GM19328 (cell line): ENCODE data around the gene SIDT2.

ENCODE experiments used
- ATAC-seq: cut with Tn5 transposase; IDR thresholded peaks from one replicate; pipeline ENCODE4 v1.9.1; 2021; ENCODE audit warnings: mild to moderate bottlenecking, moderate library complexity; ENCODE audit not compliant: unreplicated experiment

Gene SIDT2

DNA sequence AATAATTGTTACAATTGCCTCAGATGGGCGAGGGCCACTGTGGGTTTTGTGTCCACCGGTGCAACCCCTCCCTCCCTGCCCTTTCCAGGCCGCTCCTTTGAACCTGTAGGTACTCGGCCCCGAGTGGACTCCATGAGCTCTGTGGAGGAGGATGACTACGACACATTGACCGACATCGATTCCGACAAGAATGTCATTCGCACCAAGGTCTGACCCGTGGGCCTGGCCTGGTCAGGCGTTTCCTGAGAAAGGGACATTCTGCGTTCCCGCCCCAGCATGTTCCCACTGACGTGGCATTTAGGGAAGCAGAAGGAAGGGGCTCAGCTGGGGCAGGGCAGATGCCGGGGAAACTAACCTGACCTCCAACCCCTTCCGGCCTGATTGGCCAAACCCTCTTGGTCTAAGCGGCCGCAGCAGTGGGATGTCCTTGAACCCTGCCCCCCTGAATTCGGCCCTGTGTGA, 10.1 kb downstream of the SIDT2 start:
- ATAC-seq: no peak

DNA sequence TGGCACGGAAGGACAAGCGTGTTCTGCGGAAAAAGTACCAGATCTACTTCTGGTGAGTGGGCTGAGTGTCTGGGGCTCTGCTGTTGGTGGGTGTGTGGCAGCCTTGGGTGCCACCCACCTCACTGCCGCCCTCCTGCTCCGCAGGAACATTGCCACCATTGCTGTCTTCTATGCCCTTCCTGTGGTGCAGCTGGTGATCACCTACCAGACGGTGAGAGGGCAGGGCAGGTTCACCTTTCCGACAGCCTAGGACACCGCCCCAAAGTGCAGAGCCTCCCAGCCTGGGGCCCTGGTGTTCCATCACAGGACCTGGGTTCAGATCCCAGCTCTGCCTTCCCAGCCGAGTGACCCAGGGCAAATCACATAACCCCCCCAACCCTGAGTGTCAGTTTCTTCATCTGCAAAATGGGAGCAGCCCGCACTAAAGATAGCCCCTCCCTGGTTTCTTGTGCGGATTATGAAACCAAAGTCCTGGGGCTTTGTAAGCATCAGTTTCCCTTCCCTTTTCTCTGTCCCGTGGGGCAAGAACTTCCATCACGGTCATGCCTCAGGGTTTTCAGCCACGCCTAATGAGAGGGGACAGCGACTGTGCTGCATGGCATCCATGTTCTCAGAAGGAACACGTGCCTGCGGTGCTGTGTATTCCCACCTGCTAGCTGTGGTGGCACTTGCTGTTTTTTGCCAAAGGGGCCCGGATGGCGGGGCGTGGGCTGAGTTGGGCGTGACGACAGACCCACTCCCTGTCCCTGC, 10.8 kb downstream of the SIDT2 start:
- no peak for ATAC-seq

- ATAC-seq: no peak
Observed at GRCh38 chr11:117189941-117190544, 11.5 kb downstream of the SIDT2 start.

DNA sequence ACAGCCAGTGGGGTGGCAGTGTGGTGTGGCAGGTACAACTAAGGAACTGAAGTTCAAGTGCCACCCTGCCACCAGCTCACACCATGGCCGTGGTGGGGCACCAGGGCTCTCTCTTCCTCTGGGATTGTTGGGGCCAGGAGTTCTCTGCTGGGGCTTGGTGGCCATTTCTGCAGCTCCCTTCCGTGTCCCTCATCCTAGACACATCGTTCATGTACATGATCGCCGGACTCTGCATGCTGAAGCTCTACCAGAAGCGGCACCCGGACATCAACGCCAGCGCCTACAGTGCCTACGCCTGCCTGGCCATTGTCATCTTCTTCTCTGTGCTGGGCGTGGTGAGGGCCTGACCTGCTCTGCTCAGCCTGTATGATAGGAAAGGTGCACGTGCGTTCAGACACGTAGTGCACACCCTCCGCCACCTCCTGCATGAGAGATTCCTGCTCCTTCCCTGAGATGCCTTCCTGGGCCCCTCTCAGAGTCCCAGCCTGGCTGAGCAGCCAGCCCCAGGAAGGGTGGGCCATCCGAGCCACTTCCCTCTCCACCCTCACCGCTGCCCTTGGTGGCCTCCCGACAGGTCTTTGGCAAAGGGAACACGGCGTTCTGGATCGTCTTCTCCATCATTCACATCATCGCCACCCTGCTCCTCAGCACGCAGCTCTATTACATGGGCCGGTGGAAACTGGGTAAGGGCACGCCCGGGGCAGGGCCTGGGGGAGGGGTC, 13.3 kb downstream of the SIDT2 start:
- ATAC-seq: no peak

DNA sequence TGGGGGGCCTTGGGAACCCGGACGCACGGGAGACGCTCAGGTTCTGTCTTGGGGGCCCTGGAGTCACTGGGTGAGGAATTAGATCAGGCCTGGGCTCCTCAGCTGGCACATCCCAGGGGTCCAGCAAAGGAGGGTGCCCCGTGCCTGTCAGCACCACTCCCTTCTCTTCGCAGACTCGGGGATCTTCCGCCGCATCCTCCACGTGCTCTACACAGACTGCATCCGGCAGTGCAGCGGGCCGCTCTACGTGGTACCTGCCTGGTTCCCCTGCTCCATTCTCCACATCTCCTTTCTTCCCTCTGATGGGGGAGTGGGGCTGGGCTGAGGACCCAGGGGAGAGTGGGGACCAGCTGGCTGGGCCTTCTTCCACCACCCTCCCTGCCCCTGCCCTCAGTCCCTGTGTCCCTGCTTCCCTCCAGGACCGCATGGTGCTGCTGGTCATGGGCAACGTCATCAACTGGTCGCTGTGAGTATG, 13.9 kb downstream of the SIDT2 start:
- no peak for ATAC-seq

- ATAC-seq: no peak
Observed at GRCh38 chr11:117193130-117194020, 14.8 kb downstream of the SIDT2 start.

DNA sequence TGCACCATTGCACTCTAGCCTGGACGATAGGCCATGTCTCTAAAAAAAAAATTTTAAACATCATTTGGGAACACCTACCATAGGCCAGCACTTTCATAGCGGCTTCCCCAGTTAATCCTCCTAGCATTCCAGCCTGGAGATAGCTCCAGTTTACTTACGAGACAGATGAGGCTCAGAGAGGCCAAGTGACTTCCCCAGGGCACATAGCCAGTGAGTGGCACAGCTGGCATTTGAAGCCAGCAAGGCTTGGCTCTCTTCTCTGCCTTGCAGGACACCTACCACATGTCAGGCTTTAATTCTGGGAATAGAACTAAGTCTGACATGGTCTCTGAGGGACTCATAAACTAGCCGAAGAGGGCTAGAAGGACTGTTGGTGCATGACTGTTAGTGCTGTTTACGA, 15.7 kb downstream of the SIDT2 start:
- ATAC-seq: no peak

GRCh38 chr11:117195258-117195657, 16.7 kb downstream of the SIDT2 start:
- no peak for ATAC-seq

GRCh38 chr11:117195761-117196160, 17.2 kb downstream of the SIDT2 start:
- no peak for ATAC-seq

GRCh38 chr11:117197006-117197405, 18.5 kb downstream of the SIDT2 start:
- no peak for ATAC-seq

- ATAC-seq: no peak
Observed at GRCh38 chr11:117197516-117198456, 19.2 kb downstream of the SIDT2 start.

- ATAC-seq: no peak
Observed at GRCh38 chr11:117198613-117199012, 20.1 kb downstream of the SIDT2 start.

- no peak for ATAC-seq
Observed at GRCh38 chr11:117199053-117199915, 20.7 kb downstream of the SIDT2 start, which contains the start of gene TAGLN. Gene TAGLN (plus strand): TSS chr11:117199370. CDS start chr11:117203014, 3,644 bp downstream.

GRCh38 chr11:117199916-117200812, 21.6 kb downstream of the SIDT2 start:
- no peak for ATAC-seq

GRCh38 chr11:117200813-117201657, 22.5 kb downstream of the SIDT2 start:
- no peak for ATAC-seq

DNA sequence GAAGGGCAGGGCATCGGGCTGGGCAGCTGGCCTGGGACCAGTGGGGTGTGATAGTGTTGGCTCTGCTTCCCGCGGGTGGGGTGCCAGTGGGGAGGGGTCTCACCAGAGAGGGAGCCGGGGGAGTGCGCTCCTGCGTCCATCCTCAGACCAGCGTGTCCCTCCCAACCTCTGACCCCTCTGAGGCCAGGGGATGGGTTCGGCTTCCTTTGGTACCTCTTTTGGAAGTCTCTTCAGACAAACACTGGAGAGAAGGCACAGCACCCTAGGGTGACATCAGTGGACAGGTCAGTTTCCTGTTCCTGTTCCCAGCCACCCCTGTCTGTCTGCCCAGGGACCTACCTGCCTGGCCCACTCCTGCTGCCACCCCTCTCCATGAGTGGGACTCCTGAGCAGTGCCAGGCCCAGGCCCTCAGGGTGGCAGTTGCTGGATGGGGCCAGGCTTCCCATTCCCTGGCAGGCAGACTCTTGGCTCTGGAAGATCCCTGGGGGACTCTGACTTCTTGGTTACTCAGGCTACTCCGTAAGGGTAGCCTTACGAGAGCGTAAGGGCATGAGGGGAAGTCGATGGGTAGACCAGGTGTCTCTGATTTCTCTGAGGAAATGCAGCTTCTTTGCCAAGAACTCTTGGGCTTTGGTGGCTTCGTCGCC, 23.2 kb downstream of the SIDT2 start:
- no peak for ATAC-seq
